H1 (cell line): ENCODE measurements around the gene ASTL. TPM values are rescaled to one million over a fixed set of nuclear protein-coding genes. Genes with fewer than 3 reads are reported as not detected.
A peak's percentile ranks its signal among the peaks of the same experiment; 100 is the strongest.

ENCODE experiments used
- CTCF ChIA-PET: fragments of 300-600 bp; sonication (Branson Sonifier 250); formaldehyde crosslinking; loops from one replicate; lab custom pipeline; 2021; ENCODE audit not compliant: partially characterized antibody; lab: Charles Lee
- POLR2A ChIA-PET: fragments of 300-600 bp; sonication (Branson Sonifier 250); formaldehyde crosslinking; loops from one replicate; lab custom pipeline; 2021; ENCODE audit warnings: inconsistent platforms; ENCODE audit not compliant: partially characterized antibody; lab: Charles Lee
- DNase-seq, 2 experiments: peaks; one replicate each; pipeline versions ENCODE4 v3.0.0 to v3.0.0-alpha.2; 2010 to 2022; ENCODE audit warnings: low spot score in 2 of 2, low read depth in 1 of 2, mixed read lengths in 1 of 2
- FAIRE-seq: peaks from 2 replicates; lab custom pipeline; 2011; peaks lifted over from hg19 to GRCh38; lab: Jason Lieb, UNC
- H2AFZ ChIP-seq: 2 replicates; pipeline ENCODE4 v1.8.1; 2012; ENCODE audit warnings: low read length, inconsistent platforms
- H2AK5ac ChIP-seq: 2 replicates; pipeline ENCODE4 v1.6.1; 2013; ENCODE audit warnings: low read depth, low read length
- H2BK120ac ChIP-seq: replicated peaks from 2 replicates; pipeline ENCODE3; 2013; ENCODE audit warnings: low read depth, low read length, inconsistent platforms
- H2BK12ac ChIP-seq: 2 replicates; pipeline ENCODE4 v1.6.1; 2013; ENCODE audit warnings: low read depth, low read length
- H2BK15ac ChIP-seq: 2 replicates; pipeline ENCODE4 v1.6.1; 2013; ENCODE audit warnings: low read length
- H2BK20ac ChIP-seq: 2 replicates; pipeline ENCODE4 v1.6.1; 2013; ENCODE audit warnings: low read length
- H2BK5ac ChIP-seq: 2 replicates; pipeline ENCODE4 v1.6.1; 2013; ENCODE audit warnings: low read depth, low read length
- H3K14ac ChIP-seq: 2 replicates; pipeline ENCODE4 v1.6.1; 2013; ENCODE audit warnings: inconsistent platforms; ENCODE audit not compliant: insufficient read length
- H3K18ac ChIP-seq: 2 replicates; pipeline ENCODE4 v1.6.1; 2013; ENCODE audit warnings: low read length; ENCODE audit errors: extremely low read depth
- H3K23ac ChIP-seq: 2 replicates; pipeline ENCODE4 v1.6.1; 2013; ENCODE audit warnings: inconsistent platforms; ENCODE audit not compliant: insufficient read length
- H3K23me2 ChIP-seq: 2 replicates; pipeline ENCODE4 v1.6.1; 2013; ENCODE audit warnings: low read depth, low read length
- H3K27ac ChIP-seq: 2 replicates; pipeline ENCODE4 v1.6.1; 2011; ENCODE audit warnings: low read depth, low read length, inconsistent platforms
- H3K27me3 ChIP-seq, 4 experiments: replicated peaks in 1 of 4; 1 replicate in 1 of 4; 2 replicates in 3 of 4; pipeline versions ENCODE4 v1.6.1 to v1.8.1; 2011 to 2013; ENCODE audit warnings: low read length in 3 of 4, mild to moderate bottlenecking in 3 of 4, inconsistent platforms in 2 of 4, mixed read lengths in 2 of 4, moderate library complexity in 1 of 4; ENCODE audit not compliant: control insufficient read depth in 3 of 4, insufficient read depth in 3 of 4; ENCODE audit errors: extremely low read depth in 1 of 4
- H3K36me3 ChIP-seq, 4 experiments: 2 replicates each; pipeline versions ENCODE4 v1.6.1 to v1.8.1; 2011 to 2013; ENCODE audit warnings: mild to moderate bottlenecking in 4 of 4, low read length in 3 of 4, moderate library complexity in 2 of 4, control low read depth in 1 of 4, inconsistent platforms in 1 of 4; ENCODE audit not compliant: insufficient read depth in 4 of 4, control insufficient read depth in 2 of 4
- H3K4ac ChIP-seq: replicated peaks from 2 replicates; pipeline ENCODE3; 2013; ENCODE audit warnings: low read length, low read depth, mixed read lengths, inconsistent platforms; ENCODE audit not compliant: insufficient read length
- H3K4me1 ChIP-seq, 4 experiments: replicated peaks in 1 of 4; 1 replicate in 1 of 4; 2 replicates in 3 of 4; pipeline versions ENCODE4 v1.6.1 to v1.8.1; 2011 to 2013; ENCODE audit warnings: low read length in 3 of 4, inconsistent platforms in 2 of 4, mixed read lengths in 1 of 4; ENCODE audit not compliant: insufficient read depth in 4 of 4, control insufficient read depth in 3 of 4
- H3K4me2 ChIP-seq, 2 experiments: 2 replicates each; pipeline versions ENCODE4 v1.6.1 to v1.8.1; 2011 to 2013; ENCODE audit warnings: low read depth in 2 of 2, low read length in 2 of 2, control low read depth in 1 of 2, inconsistent platforms in 1 of 2, mild to moderate bottlenecking in 1 of 2; ENCODE audit not compliant: insufficient read depth in 1 of 2
- H3K4me3 ChIP-seq, 4 experiments: fragments of 200-600, 300-600 bp in 1 of 4; sonication (generic), shearing (Covaris generic), sonication (Bioruptor Twin) in 1 of 4; 2 replicates each; pipeline versions ENCODE4 v1.5.1 to v1.8.1; 2011 to 2016; ENCODE audit warnings: low read length in 4 of 4, low read depth in 3 of 4, control low read depth in 2 of 4, inconsistent platforms in 2 of 4, mild to moderate bottlenecking in 2 of 4, mixed read lengths in 1 of 4, moderate library complexity in 1 of 4; ENCODE audit not compliant: insufficient read depth in 2 of 4; ENCODE audit errors: extremely low read depth in 1 of 4
- H3K56ac ChIP-seq: replicated peaks from 2 replicates; pipeline ENCODE3; 2013; ENCODE audit warnings: low read depth, mild to moderate bottlenecking, mixed read lengths, low read length, inconsistent platforms; ENCODE audit not compliant: insufficient read length
- H3K79me1 ChIP-seq: 2 replicates; pipeline ENCODE4 v1.6.1; 2013; ENCODE audit warnings: low read depth, low read length, control low read depth
- H3K79me2 ChIP-seq, 2 experiments: 2 replicates each; pipeline versions ENCODE4 v1.6.1 to v1.8.1; 2012 to 2013; ENCODE audit warnings: low read length in 2 of 2, mild to moderate bottlenecking in 2 of 2, inconsistent platforms in 1 of 2; ENCODE audit not compliant: insufficient read depth in 2 of 2, control insufficient read depth in 1 of 2
- H3K9ac ChIP-seq, 4 experiments: replicated peaks in 1 of 4; 1 replicate in 1 of 4; 2 replicates in 3 of 4; pipeline versions ENCODE4 v1.6.1 to v1.8.1; 2011 to 2013; ENCODE audit warnings: low read depth in 3 of 4, low read length in 3 of 4, control low read depth in 2 of 4, mild to moderate bottlenecking in 2 of 4, moderate library complexity in 2 of 4, inconsistent platforms in 1 of 4; ENCODE audit errors: extremely low read depth in 1 of 4
- H3K9me3 ChIP-seq, 2 experiments: 2 replicates each; pipeline versions ENCODE4 v1.6.1 to v1.8.1; 2012 to 2013; ENCODE audit warnings: mild to moderate bottlenecking in 2 of 2, moderate library complexity in 2 of 2, control low read depth in 1 of 2, inconsistent platforms in 1 of 2, low read depth in 1 of 2, low read length in 1 of 2, mixed read lengths in 1 of 2; ENCODE audit not compliant: insufficient read depth in 2 of 2
- H4K20me1 ChIP-seq, 2 experiments: replicated peaks in 1 of 2; 2 replicates each; pipeline versions ENCODE3 to v1.8.1; 2011 to 2013; ENCODE audit warnings: inconsistent platforms in 2 of 2, low read length in 2 of 2, mild to moderate bottlenecking in 1 of 2; ENCODE audit not compliant: insufficient read depth in 2 of 2, control insufficient read depth in 1 of 2
- H4K5ac ChIP-seq: 2 replicates; pipeline ENCODE4 v1.6.1; 2013; ENCODE audit warnings: low read length, low read depth, mixed read lengths, inconsistent platforms; ENCODE audit not compliant: insufficient read length
- H4K8ac ChIP-seq: 2 replicates; pipeline ENCODE4 v1.8.0; 2013; ENCODE audit warnings: mild to moderate bottlenecking, moderate library complexity, low read length, inconsistent platforms; ENCODE audit not compliant: insufficient read depth; ENCODE audit errors: extremely low read depth
- H4K91ac ChIP-seq: replicated peaks from 2 replicates; pipeline ENCODE3; 2013; ENCODE audit warnings: low read length, mixed read lengths, inconsistent platforms; ENCODE audit not compliant: insufficient read length
- CEBPB ChIP-seq: IDR thresholded peaks from 2 replicates; pipeline ENCODE4 v1.6.1; 2012; ENCODE audit warnings: low read depth, low read length
- CREB1 ChIP-seq: IDR thresholded peaks from 2 replicates; pipeline ENCODE4 v1.6.1; 2012; ENCODE audit warnings: inconsistent platforms
- EGR1 ChIP-seq: IDR thresholded peaks from 2 replicates; pipeline ENCODE4 v1.6.1; 2011; ENCODE audit warnings: low read depth, low read length, borderline replicate concordance
- EP300 ChIP-seq, 2 experiments: IDR thresholded peaks; 1 replicate in 1 of 2; 2 replicates in 1 of 2; pipeline ENCODE4 v1.6.1; 2011 to 2012; ENCODE audit warnings: low read depth in 2 of 2, low read length in 2 of 2, mild to moderate bottlenecking in 2 of 2, borderline replicate concordance in 1 of 2, inconsistent platforms in 1 of 2, moderate library complexity in 1 of 2
- EZH2 ChIP-seq: fragments of 200-600 bp; sonication (generic); IDR thresholded peaks from 2 replicates; pipeline ENCODE4 v1.7.1; 2012; ENCODE audit warnings: low read depth, mild to moderate bottlenecking, moderate library complexity, low read length, inconsistent platforms; ENCODE audit not compliant: severe bottlenecking
- FOSL1 ChIP-seq: IDR thresholded peaks from 2 replicates; pipeline ENCODE4 v1.6.1; 2011; ENCODE audit warnings: mild to moderate bottlenecking, low read depth, low read length, moderate library complexity; ENCODE audit not compliant: insufficient read depth
- JUN ChIP-seq: IDR thresholded peaks from 2 replicates; pipeline ENCODE4 v1.6.1; 2011; ENCODE audit warnings: low read depth, mild to moderate bottlenecking, improper control_type of control experiment, low read length
- MAX ChIP-seq: IDR thresholded peaks from 2 replicates; pipeline ENCODE4 v1.6.1; 2012; ENCODE audit warnings: inconsistent platforms
- POLR2A ChIP-seq, 2 experiments: IDR thresholded peaks; 1 replicate in 1 of 2; 2 replicates in 1 of 2; pipeline ENCODE4 v1.6.1; 2011; ENCODE audit warnings: low read depth in 2 of 2, low read length in 2 of 2, mild to moderate bottlenecking in 2 of 2; ENCODE audit errors: control extremely low read depth in 1 of 2
- TBP ChIP-seq: IDR thresholded peaks from 2 replicates; pipeline ENCODE4 v1.6.1; 2011; ENCODE audit warnings: low read depth, low read length, improper control_type of control experiment
- TCF12 ChIP-seq: IDR thresholded peaks from 2 replicates; pipeline ENCODE4 v1.6.1; 2011; ENCODE audit warnings: low read depth, mild to moderate bottlenecking, low read length
- WGBS, 2 experiments: shearing (Covaris generic) in 1 of 2; methylation state at CpG; one replicate each; pipeline versions ENCODE4 v1.1.6 to v1.1.7; 2013 to 2015; ENCODE audit warnings: low lambda C conversion rate in 2 of 2, mixed read lengths in 2 of 2, inconsistent platforms in 1 of 2, low coverage in 1 of 2, missing lambda C conversion rate in 1 of 2; ENCODE audit not compliant: insufficient replicate concordance in 2 of 2, insufficient coverage in 1 of 2, insufficient read length in 1 of 2; ENCODE audit errors: extremely low coverage in 1 of 2, missing lambda C conversion rate in 1 of 2; 5-methylcytosine and 5-hydroxymethylcytosine counted together
- polyA plus RNA-seq, 7 experiments: library from polyadenylated mRNA; depleted of rRNA in 3 of 7; stranded (reverse) in 5 of 7; unstranded in 2 of 7; fragments of >200 nt in 5 of 7; fragments of 200-250 nt in 2 of 7; gene quantifications; 1 replicate in 5 of 7; 2 replicates in 1 of 7; 4 replicates in 1 of 7; pipeline versions ENCODE4 v1.2.1 to v1.2.3, GENCODE V29; 2011 to 2013; ENCODE audit warnings: missing spikeins in 2 of 7, mixed read lengths in 2 of 7
- total RNA-seq: library from RNA; stranded (reverse); fragmentation: NEBNext Ultra II Directional; extraction: Animal tissue kit (Norgen Biotek cat#: 25700); gene quantifications from 2 replicates; pipeline ENCODE4 v1.2.1, GENCODE V29; 2021

ASTL gene
- total and polyA plus RNA-seq, 2 of the 8 experiments (the other 6 are each of a cell fraction or from before 2014, with no cell fraction given), result 0.60 to 1.4 TPM

GRCh38 chr2:96148410-96149217, 10.3 kb upstream of the ASTL start:
- H3K27ac ChIP-seq, result peak overlapping the region; percentile 8; the same call in 1 of the 2 replicates
- TF ChIP-seq EP300 (IDR thresholded peaks at IDR 0.05; ENCODE audit: borderline replicate concordance in 1 of 2, low read depth in 2 of 2, low read length in 2 of 2) (peak in 1 of 2 experiments; percentile 38; a peak in 1 of 3 replicates), EGR1 (peak; percentile 35; the same call in 1 of the 2 replicates), FOSL1 (no peak), JUN (peak; percentile 25; the same call in 1 of the 2 replicates), CEBPB (0 out of 2 replicates have a peak, but pooled peaks have one; percentile 25), TBP (no peak), TCF12 (no peak), POLR2A (IDR thresholded peaks at IDR 0.05; ENCODE audit: control extremely low read depth in 1 of 2, low read depth in 2 of 2, low read length in 2 of 2) (no peak; a peak in 1 of 3 replicates), MAX (0 out of 2 replicates have a peak, but pooled peaks have one; percentile 33), CREB1 (peak; percentile 95), EZH2 (no peak)

More at GRCh38 chr2:96148410-96149217, 10.3 kb upstream of the ASTL start:
- Histone ChIP-seq H3K4me3 (peak overlapping the region in 2 of 4 experiments; percentile 14 to 21; a peak in 3 of 8 replicates), H3K4me2 (peak overlapping the region; percentile 57 to 60), H2AFZ (peak overlapping the region; percentile 39; the same call in 1 of the 2 replicates), H3K79me2 (no peaks in the 10 kb centered on the region), H2BK20ac (peak overlapping the region; percentile 93; the same call in 1 of the 2 replicates), H3K23me2 (peaks cover 7% of the 10 kb centered on the region), H3K4ac (peak overlapping the region; percentile 83), H3K14ac (no peak overlapping the region), H3K4me1 (peaks cover 0 to 50% (median 38%) of the 10 kb centered on the region in 4 experiments; a peak in 6 of 7 replicates), H3K9me3 (no peaks in the 10 kb centered on the region), H2BK120ac (no peak overlapping the region), H4K5ac (peak overlapping the region; percentile 41), H3K56ac (no peak overlapping the region), H2BK15ac (peak overlapping the region; percentile 75; the same call in 1 of the 2 replicates), H3K27me3 (peaks cover 4 to 30% (median 20%) of the 10 kb centered on the region in 4 experiments; a peak in 6 of 7 replicates), H2BK5ac (peak overlapping the region; percentile 27; the same call in 1 of the 2 replicates), H3K79me1 (no peaks in the 10 kb centered on the region), H2AK5ac (no peak overlapping the region), H3K36me3 (no peaks in the 10 kb centered on the region), H3K9ac (no peak overlapping the region), H3K23ac (no peak overlapping the region), H4K91ac (peak overlapping the region; percentile 86), H2BK12ac (peak overlapping the region; percentile 80; the same call in 1 of the 2 replicates), H3K18ac (peak overlapping the region; percentile 95), H4K20me1 (no peaks in the 10 kb centered on the region), H4K8ac (peak overlapping the region; percentile 84)
- ChIA-PET POLR2A (interaction anchor here (1.0 to 2.1 kb wide), 4 partner anchors 10 to 60 kb away, joined by 3 to 6 read pairs (median 4); partner anchors contain the start of genes ASTL and STARD7), CTCF (interaction anchor here (0.7 to 13.4 kb wide), 3 partner anchors 9 to 32 kb away, joined by 3 to 155 read pairs (median 98); partner anchors contain the start of genes ADRA2B and ASTL)
- FAIRE-seq (no peak), DNase-seq (peak; percentile 74 to 88)
- WGBS, 2 experiments, result 42% methylated on average over 28 of the region's 29 CpGs; no CpG with 5 or more reads in 1 of the 2 experiments
